ENCODE measurements around the gene HLTF.

GRCh38 chr3:148992027-148992634 is 94.2 kb downstream of the HLTF start:
- TF ChIP-seq POLR2AphosphoS5 (IDR thresholded peaks at IDR 0.05; ENCODE audit: low read depth, low read length) (no peak), REST (IDR thresholded peaks at IDR 0.05; ENCODE audit: insufficient read depth in 1 of 2, low read depth in 2 of 2, low read length in 2 of 2) (no peak), TAF1 (IDR thresholded peaks at IDR 0.05; ENCODE audit: borderline replicate concordance, insufficient read depth, low read length) (no peak), SIN3A (IDR thresholded peaks at IDR 0.05; ENCODE audit: borderline replicate concordance, insufficient read depth, low read length) (no peak), FOXP2 (optimal IDR thresholded peaks at IDR 0.05; ENCODE audit: borderline replicate concordance, extremely low read depth, extremely low read length, insufficient read depth) (no peak)
